ENCODE measurements around the gene PTP4A1. TPM values are rescaled to one million over a fixed set of nuclear protein-coding genes. Genes with fewer than 3 reads are reported as not detected.

The PTP4A1 gene
- total RNA-seq, 1 experiment from 2014 or later: 123 TPM

DNA sequence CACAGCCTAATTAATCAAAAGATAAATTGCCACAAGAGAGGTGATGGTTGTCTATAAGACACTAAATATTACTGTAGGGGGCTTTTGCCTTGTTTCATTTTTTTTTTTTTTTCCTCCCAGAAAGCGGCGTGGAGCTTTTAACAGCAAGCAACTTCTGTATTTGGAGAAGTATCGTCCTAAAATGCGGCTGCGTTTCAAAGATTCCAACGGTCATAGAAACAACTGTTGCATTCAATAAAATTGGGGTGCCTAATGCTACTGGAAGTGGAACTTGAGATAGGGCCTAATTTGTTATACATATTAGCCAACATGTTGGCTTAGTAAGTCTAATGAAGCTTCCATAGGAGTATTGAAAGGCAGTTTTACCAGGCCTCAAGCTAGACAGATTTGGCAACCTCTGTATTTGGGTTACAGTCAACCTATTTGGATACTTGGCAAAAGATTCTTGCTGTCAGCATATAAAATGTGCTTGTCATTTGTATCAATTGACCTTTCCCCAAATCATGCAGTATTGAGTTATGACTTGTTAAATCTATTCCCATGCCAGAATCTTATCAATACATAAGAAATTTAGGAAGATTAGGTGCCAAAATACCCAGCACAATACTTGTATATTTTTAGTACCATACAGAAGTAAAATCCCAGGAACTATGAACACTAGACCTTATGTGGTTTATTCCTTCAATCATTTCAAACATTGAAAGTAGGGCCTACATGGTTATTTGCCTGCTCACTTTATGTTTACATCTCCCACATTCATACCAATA lies 7.8 kb downstream of the PTP4A1 start:
- H3K9me3 ChIP-seq (ENCODE audit: control insufficient read depth in 1 of 2, insufficient read depth in 1 of 2, low read depth in 1 of 2, low read length in 2 of 2): no peaks in the 10 kb centered on the region
- H3K9me2 ChIP-seq (ENCODE audit: insufficient read depth): no peaks in the 10 kb centered on the region
- intact Hi-C loops (cut with micrococcal nuclease): loop anchor here (5.0 kb wide), 1 partner anchor 182 kb away; no protein-coding TSS in a partner anchor
- ATAC-seq: no peak
- ChIA-PET RAD21 (ENCODE audit: low non-redundant PET in 1 of 2, low total read pairs in 2 of 2, uncharacterized antibody in 2 of 2, unreplicated experiment in 2 of 2) (no interaction called here), CTCF (no interaction called here), POLR2A (no interaction called here)
- no peaks in the 10 kb centered on the region for H3K27me3 ChIP-seq (ENCODE audit: insufficient read depth, low read length)
- peaks cover 0 to 1% of the 10 kb centered on the region in 2 experiments; a peak in 2 of 4 replicates for H3K4me1 ChIP-seq (ENCODE audit: control insufficient read depth in 1 of 2, insufficient read depth in 2 of 2, low read length in 2 of 2)
- DNase-seq (ENCODE audit: low read depth, low spot score): no peak
- no peak overlapping the region for H3K4me3 ChIP-seq (replicated peaks in 1 of 2; ENCODE audit: low read depth in 1 of 2, low read length in 2 of 2)
- H3K4me2 ChIP-seq (ENCODE audit: low read length): no peak overlapping the region
- H4K20me1 ChIP-seq (ENCODE audit: insufficient read depth): peaks cover 44% of the 10 kb centered on the region
- no peak for TF ChIP-seq SP1 (IDR thresholded peaks at IDR 0.05; ENCODE audit: low read depth)
- TF ChIP-seq CBX3 (IDR thresholded peaks at IDR 0.05; ENCODE audit: low read depth): no peak
- TF ChIP-seq, protein P1, sequence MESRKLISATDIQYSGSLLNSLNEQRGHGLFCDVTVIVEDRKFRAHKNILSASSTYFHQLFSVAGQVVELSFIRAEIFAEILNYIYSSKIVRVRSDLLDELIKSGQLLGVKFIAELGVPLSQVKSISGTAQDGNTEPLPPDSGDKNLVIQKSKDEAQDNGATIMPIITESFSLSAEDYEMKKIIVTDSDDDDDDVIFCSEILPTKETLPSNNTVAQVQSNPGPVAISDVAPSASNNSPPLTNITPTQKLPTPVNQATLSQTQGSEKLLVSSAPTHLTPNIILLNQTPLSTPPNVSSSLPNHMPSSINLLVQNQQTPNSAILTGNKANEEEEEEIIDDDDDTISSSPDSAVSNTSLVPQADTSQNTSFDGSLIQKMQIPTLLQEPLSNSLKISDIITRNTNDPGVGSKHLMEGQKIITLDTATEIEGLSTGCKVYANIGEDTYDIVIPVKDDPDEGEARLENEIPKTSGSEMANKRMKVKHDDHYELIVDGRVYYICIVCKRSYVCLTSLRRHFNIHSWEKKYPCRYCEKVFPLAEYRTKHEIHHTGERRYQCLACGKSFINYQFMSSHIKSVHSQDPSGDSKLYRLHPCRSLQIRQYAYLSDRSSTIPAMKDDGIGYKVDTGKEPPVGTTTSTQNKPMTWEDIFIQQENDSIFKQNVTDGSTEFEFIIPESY (IDR thresholded peaks at IDR 0.05; ENCODE audit: extremely low read depth, insufficient replicate concordance, low read length): no peak
- TF ChIP-seq, protein P2, sequence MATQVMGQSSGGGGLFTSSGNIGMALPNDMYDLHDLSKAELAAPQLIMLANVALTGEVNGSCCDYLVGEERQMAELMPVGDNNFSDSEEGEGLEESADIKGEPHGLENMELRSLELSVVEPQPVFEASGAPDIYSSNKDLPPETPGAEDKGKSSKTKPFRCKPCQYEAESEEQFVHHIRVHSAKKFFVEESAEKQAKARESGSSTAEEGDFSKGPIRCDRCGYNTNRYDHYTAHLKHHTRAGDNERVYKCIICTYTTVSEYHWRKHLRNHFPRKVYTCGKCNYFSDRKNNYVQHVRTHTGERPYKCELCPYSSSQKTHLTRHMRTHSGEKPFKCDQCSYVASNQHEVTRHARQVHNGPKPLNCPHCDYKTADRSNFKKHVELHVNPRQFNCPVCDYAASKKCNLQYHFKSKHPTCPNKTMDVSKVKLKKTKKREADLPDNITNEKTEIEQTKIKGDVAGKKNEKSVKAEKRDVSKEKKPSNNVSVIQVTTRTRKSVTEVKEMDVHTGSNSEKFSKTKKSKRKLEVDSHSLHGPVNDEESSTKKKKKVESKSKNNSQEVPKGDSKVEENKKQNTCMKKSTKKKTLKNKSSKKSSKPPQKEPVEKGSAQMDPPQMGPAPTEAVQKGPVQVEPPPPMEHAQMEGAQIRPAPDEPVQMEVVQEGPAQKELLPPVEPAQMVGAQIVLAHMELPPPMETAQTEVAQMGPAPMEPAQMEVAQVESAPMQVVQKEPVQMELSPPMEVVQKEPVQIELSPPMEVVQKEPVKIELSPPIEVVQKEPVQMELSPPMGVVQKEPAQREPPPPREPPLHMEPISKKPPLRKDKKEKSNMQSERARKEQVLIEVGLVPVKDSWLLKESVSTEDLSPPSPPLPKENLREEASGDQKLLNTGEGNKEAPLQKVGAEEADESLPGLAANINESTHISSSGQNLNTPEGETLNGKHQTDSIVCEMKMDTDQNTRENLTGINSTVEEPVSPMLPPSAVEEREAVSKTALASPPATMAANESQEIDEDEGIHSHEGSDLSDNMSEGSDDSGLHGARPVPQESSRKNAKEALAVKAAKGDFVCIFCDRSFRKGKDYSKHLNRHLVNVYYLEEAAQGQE (IDR thresholded peaks at IDR 0.05; ENCODE audit: low read depth): no peak
- TF ChIP-seq, protein P3, sequence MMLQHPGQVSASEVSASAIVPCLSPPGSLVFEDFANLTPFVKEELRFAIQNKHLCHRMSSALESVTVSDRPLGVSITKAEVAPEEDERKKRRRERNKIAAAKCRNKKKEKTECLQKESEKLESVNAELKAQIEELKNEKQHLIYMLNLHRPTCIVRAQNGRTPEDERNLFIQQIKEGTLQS (IDR thresholded peaks at IDR 0.05): no peak
- no peak for TF ChIP-seq POLR2A (IDR thresholded peaks at IDR 0.05; ENCODE audit: borderline replicate concordance, extremely low read depth, insufficient read depth, insufficient read length)
- TF ChIP-seq CEBPB (IDR thresholded peaks at IDR 0.05; ENCODE audit: low read depth): no peak
- TF ChIP-seq EZH2 (IDR thresholded peaks at IDR 0.05): no peak
- TF ChIP-seq YY1 (IDR thresholded peaks at IDR 0.05; ENCODE audit: extremely low read depth, insufficient replicate concordance, low read depth, low read length): no peak
- no peak for TF ChIP-seq SIN3A (IDR thresholded peaks at IDR 0.05; ENCODE audit: low read depth)
- no peak for TF ChIP-seq ZNF274 (IDR thresholded peaks at IDR 0.05; ENCODE audit: low read depth, low read length)
- no peak for TF ChIP-seq FOSL1 (IDR thresholded peaks at IDR 0.05; ENCODE audit: low read depth)
- no peak for TF ChIP-seq RAD21 (IDR thresholded peaks at IDR 0.05; ENCODE audit: low read depth)
- peaks cover 84% of the 10 kb centered on the region for H3K79me2 ChIP-seq (ENCODE audit: insufficient read depth, low read length)
- H3K36me3 ChIP-seq (ENCODE audit: control insufficient read depth in 1 of 2, insufficient read depth in 2 of 2, low read length in 2 of 2): peaks cover 76 to 80% of the 10 kb centered on the region in 2 experiments
- no peak overlapping the region for H2AFZ ChIP-seq (ENCODE audit: low read depth, low read length, poor library complexity, severe bottlenecking)
- BruUV-seq (replicated peaks): no TSS peak
- no peak overlapping the region for H3K27ac ChIP-seq (ENCODE audit: low read depth, low read length)
- H3K9ac ChIP-seq (ENCODE audit: low read length): no peak overlapping the region
